Esophagus squamous epithelium (tissue), 4 donors: ENCODE data around the gene HYDIN.

Experiments used
- CTCF ChIP-seq, 6 experiments: fragments of 450-650 bp in 4 of 6; fragments of 200-600 bp in 2 of 6; sonication (generic) in 2 of 6; IDR thresholded peaks; one replicate each; pipeline ENCODE4 v1.5.1; 2016 to 2019; ENCODE audit warnings: antibody characterized with exemption in 6 of 6, mild to moderate bottlenecking in 4 of 6, moderate library complexity in 4 of 6
- POLR2A ChIP-seq, 4 donors: fragments of 450-650 bp; IDR thresholded peaks; one replicate each; pipeline ENCODE4 v1.6.1; 2017; ENCODE audit warnings: antibody characterized with exemption in 4 of 4, mild to moderate bottlenecking in 4 of 4, moderate library complexity in 3 of 4

GRCh38 chr16:71185347-71185746, 45.2 kb downstream of the HYDIN start:
- no peak for TF ChIP-seq POLR2A (IDR thresholded peaks at IDR 0.05)
- TF ChIP-seq CTCF (IDR thresholded peaks at IDR 0.05), result no peak
